Activated naive CD4-positive, alpha-beta T cell treated with anti-CD3 and anti-CD28 coated beads for 36 hours (primary cell): ENCODE results near the gene RPS15. TPM values are rescaled to one million over a fixed set of nuclear protein-coding genes. Genes with fewer than 3 reads are reported as not detected.
"Not testable (repeated sequence)": the region's sequence is repeated elsewhere in the genome, so short reads cannot be mapped to it uniquely, and the experiment has no call there.

Experiments used
- CTCF ChIA-PET: fragments of 350-600 bp; sonication (Branson Sonifier 250); formaldehyde crosslinking; loops from one replicate; lab custom pipeline; 2021; ENCODE audit warnings: antibody characterized with exemption; lab: Charles Lee
- DNase-seq: peaks from one replicate; pipeline ENCODE4 v3.0.0-alpha.2; 2020
- H3K27ac Mint-ChIP-seq: one replicate; pipeline ENCODE4 v1.8.0; 2021; ENCODE audit warnings: mild to moderate bottlenecking, mixed read lengths
- H3K27me3 Mint-ChIP-seq: one replicate; pipeline ENCODE4 v1.8.0; 2021; ENCODE audit warnings: low read depth, mixed read lengths
- H3K36me3 Mint-ChIP-seq: one replicate; pipeline ENCODE4 v1.8.0; 2021; ENCODE audit warnings: low read depth, mixed read lengths
- H3K4me1 Mint-ChIP-seq: one replicate; pipeline ENCODE4 v1.8.0; 2021; ENCODE audit warnings: low read depth, mixed read lengths
- H3K4me3 Mint-ChIP-seq: one replicate; pipeline ENCODE4 v1.8.0; 2021; ENCODE audit warnings: mild to moderate bottlenecking, moderate library complexity, mixed read lengths
- H3K9me3 Mint-ChIP-seq: one replicate; pipeline ENCODE4 v1.8.0; 2021; ENCODE audit warnings: mixed read lengths
- intact Hi-C: fragments of 100-400 bp; cut with micrococcal nuclease; formaldehyde crosslinking; loops from one replicate; pipeline ENCODE4 v1.15.1; 2023
- total RNA-seq, 2 experiments: library from RNA; stranded (reverse); gene quantifications; one replicate each; pipeline ENCODE4 v1.2.3, GENCODE V29; 2021

The RPS15 gene
- total RNA-seq, 2 experiments from 2014 or later, result 1,902 to 1,906 TPM

GRCh38 chr19:1417681-1418495, 20.3 kb upstream of the RPS15 start:
- Mint-ChIP-seq H3K27me3 (no peaks in the 10 kb centered on the region), H3K4me3 (no peak overlapping the region), H3K9me3 (no peaks in the 10 kb centered on the region), H3K4me1 (peaks cover 38% of the 10 kb centered on the region), H3K36me3 (peaks cover 29% of the 10 kb centered on the region), H3K27ac (no peak overlapping the region)
- CTCF ChIA-PET, result no interaction called here
- intact Hi-C loops, result no loop called here
- DNase-seq, result no peak

GRCh38 chr19:1418496-1418775, 19.8 kb upstream of the RPS15 start:
- no peak for DNase-seq
- peaks cover 30% of the 10 kb centered on the region for H3K36me3 Mint-ChIP-seq
- intact Hi-C loops, result no loop called here
- H3K27me3 Mint-ChIP-seq, result no peaks in the 10 kb centered on the region
- CTCF ChIA-PET, result no interaction called here
- no peak overlapping the region for H3K27ac Mint-ChIP-seq
- no peak overlapping the region for H3K4me3 Mint-ChIP-seq
- H3K4me1 Mint-ChIP-seq, result peaks cover 32% of the 10 kb centered on the region
- no peaks in the 10 kb centered on the region for H3K9me3 Mint-ChIP-seq

- Mint-ChIP-seq H3K4me1 (peaks cover 25% of the 10 kb centered on the region), H3K4me3 (no peak overlapping the region), H3K9me3 (no peaks in the 10 kb centered on the region), H3K27me3 (no peaks in the 10 kb centered on the region), H3K36me3 (peaks cover 33% of the 10 kb centered on the region), H3K27ac (no peak overlapping the region)
- CTCF ChIA-PET, result interaction anchor here (1.0 kb wide), 1 partner anchor 140 kb away, joined by 3 read pairs; no protein-coding TSS in a partner anchor
- intact Hi-C loops, result no loop called here
- no peak for DNase-seq
Measured at GRCh38 chr19:1418951-1419738, 19.1 kb upstream of the RPS15 start.

- DNase-seq, H3K9me3 Mint-ChIP-seq, H3K27me3 Mint-ChIP-seq, intact Hi-C loops, H3K4me3 Mint-ChIP-seq, H3K27ac Mint-ChIP-seq: not testable (repeated sequence)
- CTCF ChIA-PET, result interaction anchor here (0.7 to 1.0 kb wide), 2 partner anchors 141 to 151 kb away, joined by 4 to 6 read pairs; partner anchors contain the start of gene CIRBP
- Mint-ChIP-seq H3K4me1 (peaks cover 18% of the 10 kb centered on the region), H3K36me3 (peaks cover 35% of the 10 kb centered on the region)
Measured at GRCh38 chr19:1420085-1420484, 18.1 kb upstream of the RPS15 start.

- peaks cover 35% of the 10 kb centered on the region for H3K36me3 Mint-ChIP-seq
- CTCF ChIA-PET, result interaction anchor here (0.6 to 1.0 kb wide), 4 partner anchors 17 to 340 kb away, joined by 3 to 6 read pairs (median 4); partner anchors contain the start of gene CIRBP
Measured at GRCh38 chr19:1420590-1420989, 17.6 kb upstream of the RPS15 start.

GRCh38 chr19:1421218-1421957, 16.8 kb upstream of the RPS15 start:
- Mint-ChIP-seq H3K27ac (peak overlapping the region; percentile 24), H3K9me3 (no peaks in the 10 kb centered on the region), H3K4me3 (no peak overlapping the region), H3K36me3 (peaks cover 37% of the 10 kb centered on the region), H3K4me1 (peaks cover 6% of the 10 kb centered on the region), H3K27me3 (no peaks in the 10 kb centered on the region)
- DNase-seq, result no peak
- intact Hi-C loops, result no loop called here
- CTCF ChIA-PET, result interaction anchor here (0.8 to 1.0 kb wide), 3 partner anchors 8 to 142 kb away, joined by 3 to 4 read pairs (median 3); no protein-coding TSS in a partner anchor

More at GRCh38 chr19:1420590-1420989, 17.6 kb upstream of the RPS15 start:
- Mint-ChIP-seq H3K9me3 (no peaks in the 10 kb centered on the region), H3K4me1 (peaks cover 13% of the 10 kb centered on the region), H3K27ac (no peak overlapping the region), H3K27me3 (no peaks in the 10 kb centered on the region), H3K4me3 (no peak overlapping the region)
- intact Hi-C loops, result no loop called here
- DNase-seq, result no peak

- intact Hi-C loops, result no loop called here
- no peaks in the 10 kb centered on the region for H3K27me3 Mint-ChIP-seq
- peaks cover 37% of the 10 kb centered on the region for H3K36me3 Mint-ChIP-seq
- DNase-seq, result no peak
- no peak overlapping the region for H3K4me3 Mint-ChIP-seq
- H3K9me3 Mint-ChIP-seq, result no peaks in the 10 kb centered on the region
- H3K27ac Mint-ChIP-seq, result no peak overlapping the region
- H3K4me1 Mint-ChIP-seq, result peaks cover 4% of the 10 kb centered on the region
- CTCF ChIA-PET, result interaction anchor here (0.8 kb wide), 1 partner anchor 9 kb away, joined by 3 read pairs; no protein-coding TSS in a partner anchor
Measured at GRCh38 chr19:1421958-1422305, 16.3 kb upstream of the RPS15 start.

GRCh38 chr19:1422360-1422759, 15.8 kb upstream of the RPS15 start:
- no peak overlapping the region for H3K27ac Mint-ChIP-seq
- no peaks in the 10 kb centered on the region for H3K9me3 Mint-ChIP-seq
- H3K4me1 Mint-ChIP-seq, result peaks cover 3% of the 10 kb centered on the region
- CTCF ChIA-PET, result interaction anchor here (0.8 kb wide), 1 partner anchor 9 kb away, joined by 3 read pairs; no protein-coding TSS in a partner anchor
- intact Hi-C loops, result no loop called here
- H3K36me3 Mint-ChIP-seq, result peaks cover 35% of the 10 kb centered on the region
- no peak overlapping the region for H3K4me3 Mint-ChIP-seq
- no peak for DNase-seq
- no peaks in the 10 kb centered on the region for H3K27me3 Mint-ChIP-seq

- no peak overlapping the region for H3K27ac Mint-ChIP-seq
- H3K27me3 Mint-ChIP-seq, result no peaks in the 10 kb centered on the region
- intact Hi-C loops, result no loop called here
- H3K4me1 Mint-ChIP-seq, result no peaks in the 10 kb centered on the region
- H3K4me3 Mint-ChIP-seq, result no peak overlapping the region
- CTCF ChIA-PET, result no interaction called here
- peaks cover 32% of the 10 kb centered on the region for H3K36me3 Mint-ChIP-seq
- H3K9me3 Mint-ChIP-seq, result no peaks in the 10 kb centered on the region
- no peak for DNase-seq
Measured at GRCh38 chr19:1422943-1423342, 15.3 kb upstream of the RPS15 start.

GRCh38 chr19:1423436-1424191, 14.6 kb upstream of the RPS15 start:
- Mint-ChIP-seq H3K36me3 (peaks cover 30% of the 10 kb centered on the region), H3K4me1 (no peaks in the 10 kb centered on the region), H3K4me3 (no peak overlapping the region), H3K27ac (no peak overlapping the region), H3K27me3 (no peaks in the 10 kb centered on the region), H3K9me3 (no peaks in the 10 kb centered on the region)
- CTCF ChIA-PET, result no interaction called here
- intact Hi-C loops, result no loop called here
- DNase-seq, result no peak

GRCh38 chr19:1424192-1424955, 13.8 kb upstream of the RPS15 start:
- intact Hi-C loops, result no loop called here
- peaks cover 27% of the 10 kb centered on the region for H3K36me3 Mint-ChIP-seq
- H3K4me3 Mint-ChIP-seq, result no peak overlapping the region
- CTCF ChIA-PET, result no interaction called here
- H3K27ac Mint-ChIP-seq, result no peak overlapping the region
- DNase-seq, result no peak
- no peaks in the 10 kb centered on the region for H3K9me3 Mint-ChIP-seq
- H3K27me3 Mint-ChIP-seq, result no peaks in the 10 kb centered on the region
- H3K4me1 Mint-ChIP-seq, result no peaks in the 10 kb centered on the region
